NT2/D1 (cell line): ENCODE data around the gene MIPEP.
"Not testable (repeated sequence)": the region's sequence is repeated elsewhere in the genome, so short reads cannot be mapped to it uniquely, and the experiment has no call there.

Experiments used
- SUZ12 ChIP-seq: IDR thresholded peaks from 2 replicates; pipeline ENCODE4 v1.6.1; 2011; ENCODE audit not compliant: insufficient read length, insufficient read depth; ENCODE audit errors: extremely low read depth
- YY1 ChIP-seq: IDR thresholded peaks from 2 replicates; pipeline ENCODE4 v1.6.1; 2011; ENCODE audit not compliant: insufficient read length, insufficient read depth
- ZNF274 ChIP-seq: IDR thresholded peaks from 2 replicates; pipeline ENCODE4 v1.6.1; 2011; ENCODE audit warnings: mild to moderate bottlenecking, low read depth, low read length

- TF ChIP-seq ZNF274, YY1, SUZ12: not testable (repeated sequence)
These were observed 5.5 kb upstream of the MIPEP start for GRCh38 chr13:23894746-23895145.
